Measurements from ENCODE around the gene AKNA.

DNA sequence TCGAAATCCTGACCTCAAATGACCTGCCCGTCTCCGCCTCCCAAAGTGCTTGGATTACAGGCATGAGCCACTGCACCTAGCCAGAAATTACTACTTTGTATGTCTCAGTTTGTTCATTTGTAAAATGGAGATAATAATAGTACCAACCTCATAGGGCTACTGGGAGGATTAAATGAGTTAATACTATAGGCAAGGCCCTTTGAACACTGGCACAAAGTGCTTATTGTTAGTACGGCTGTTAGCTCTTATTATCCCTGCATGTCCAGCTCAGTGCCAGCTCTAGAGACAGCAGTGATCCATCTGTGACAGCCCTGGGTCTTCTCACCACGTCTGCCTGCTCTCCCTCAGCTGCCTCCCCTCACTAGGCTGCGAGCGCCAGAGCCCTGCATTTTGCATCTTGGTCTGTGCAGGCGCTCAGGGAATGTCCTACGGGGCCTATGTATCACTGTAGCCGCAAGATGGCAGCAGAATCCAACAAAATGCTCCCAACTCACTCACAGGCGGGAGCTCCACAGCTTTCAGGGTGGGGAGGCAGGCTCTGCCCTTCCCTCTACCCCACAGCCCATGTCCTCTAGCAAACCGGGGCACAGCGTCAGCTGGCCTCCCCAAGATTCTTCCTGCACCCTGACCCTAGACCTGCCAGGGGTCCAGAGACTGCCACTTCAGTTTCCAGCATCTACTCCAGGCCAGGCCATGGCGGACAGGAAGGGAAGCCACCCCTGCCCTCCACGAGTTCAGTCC is 17.7 kb upstream of the AKNA start:
- TF ChIP-seq CTCF (conservative IDR thresholded peaks at IDR 0.05; ENCODE audit: low read length) (peak; percentile 89), EZH2phosphoT487 (IDR thresholded peaks at IDR 0.05; ENCODE audit: borderline replicate concordance, low read depth, low read length) (no peak)
